Neutrophil (primary cell): Measurements from ENCODE around the gene TARS3.
A peak's percentile ranks its signal among the peaks of the same experiment; 100 is the strongest.

Experiments
- H3K27ac ChIP-seq: fragments of 200-600 bp; sonication (generic); 2 replicates; pipeline ENCODE4 v1.5.1; 2016; ENCODE audit warnings: mild to moderate bottlenecking, moderate library complexity
- H3K27me3 ChIP-seq: fragments of 200-600 bp; sonication (generic); 2 replicates; pipeline ENCODE4 v1.6.0; 2016; ENCODE audit warnings: mild to moderate bottlenecking
- H3K36me3 ChIP-seq: fragments of 200-600 bp; sonication (generic); 2 replicates; pipeline ENCODE4 v1.5.1; 2017
- H3K4me1 ChIP-seq, 2 experiments: fragments of 200-600 bp in 1 of 2; sonication (generic) in 1 of 2; 1 replicate in 1 of 2; 2 replicates in 1 of 2; pipeline versions ENCODE4 v1.5.1 to v1.6.1; 2013 to 2016; ENCODE audit warnings: low read depth in 1 of 2, low read length in 1 of 2, mild to moderate bottlenecking in 1 of 2, moderate library complexity in 1 of 2; ENCODE audit not compliant: control insufficient read depth in 1 of 2, insufficient read depth in 1 of 2
- H3K4me3 ChIP-seq, 2 experiments: fragments of 200-600 bp in 1 of 2; sonication (generic) in 1 of 2; 1 replicate in 1 of 2; 2 replicates in 1 of 2; pipeline ENCODE4 v1.5.1; 2013 to 2016; ENCODE audit warnings: low read depth in 1 of 2, low read length in 1 of 2, mild to moderate bottlenecking in 1 of 2, moderate library complexity in 1 of 2
- H3K9me3 ChIP-seq: fragments of 200-600 bp; sonication (generic); 2 replicates; pipeline ENCODE4 v1.5.1; 2016
- CTCF ChIP-seq: fragments of 200-600 bp; sonication (generic); IDR thresholded peaks from 2 replicates; pipeline ENCODE4 v1.5.1; 2016; ENCODE audit warnings: antibody characterized with exemption

The TARS3 gene

GRCh38 chr15:101652098-101652785, 72.0 kb downstream of the TARS3 start, which contains the start of gene TM2D3:
Gene TM2D3 (minus strand): TSS chr15:101652381. CDS start chr15:101652361, 20 bp downstream.
- Histone ChIP-seq H3K36me3 (peaks cover 16% of the 10 kb centered on the region), H3K27me3 (no peaks in the 10 kb centered on the region), H3K9me3 (no peaks in the 10 kb centered on the region), H3K4me3 (peak within 1 kb of the TSS; percentile 87 to 94), H3K27ac (peak within 1 kb of the TSS; percentile 98), H3K4me1 (peaks cover 29 to 32% of the 10 kb centered on the region in 2 experiments)
- TF ChIP-seq CTCF = peak; percentile 98

- TF ChIP-seq CTCF = no peak
- Histone ChIP-seq H3K9me3 (no peaks in the 10 kb centered on the region), H3K4me1 (peaks cover 31 to 35% of the 10 kb centered on the region in 2 experiments), H3K27ac (peak overlapping the region; percentile 98), H3K36me3 (peaks cover 22% of the 10 kb centered on the region), H3K27me3 (no peaks in the 10 kb centered on the region), H3K4me3 (peak overlapping the region; percentile 87 to 94)
These were observed 72.6 kb downstream of the TARS3 start for GRCh38 chr15:101651554-101652097.

GRCh38 chr15:101650145-101650544, 74.1 kb downstream of the TARS3 start:
- H3K36me3 ChIP-seq = peaks cover 36% of the 10 kb centered on the region
- peak overlapping the region; percentile 98 for H3K27ac ChIP-seq
- H3K4me3 ChIP-seq = peak overlapping the region in 1 of 2 experiments; percentile 87
- peaks cover 35 to 39% of the 10 kb centered on the region in 2 experiments for H3K4me1 ChIP-seq
- H3K9me3 ChIP-seq = no peaks in the 10 kb centered on the region
- no peak for TF ChIP-seq CTCF
- H3K27me3 ChIP-seq = no peaks in the 10 kb centered on the region

- TF ChIP-seq CTCF = no peak
- Histone ChIP-seq H3K9me3 (no peaks in the 10 kb centered on the region), H3K4me1 (peaks cover 35 to 39% of the 10 kb centered on the region in 2 experiments), H3K4me3 (no peak overlapping the region), H3K27me3 (no peaks in the 10 kb centered on the region), H3K27ac (no peak overlapping the region), H3K36me3 (peaks cover 52% of the 10 kb centered on the region)
These were observed 75.9 kb downstream of the TARS3 start for GRCh38 chr15:101648356-101648755.

- Histone ChIP-seq H3K36me3 (peaks cover 52% of the 10 kb centered on the region), H3K27me3 (no peaks in the 10 kb centered on the region), H3K4me3 (no peak overlapping the region), H3K9me3 (no peaks in the 10 kb centered on the region), H3K4me1 (peaks cover 35 to 42% of the 10 kb centered on the region in 2 experiments), H3K27ac (peak overlapping the region; percentile 65)
- no peak for TF ChIP-seq CTCF
These were observed 77.0 kb downstream of the TARS3 start for GRCh38 chr15:101647251-101647650.
